Coronary artery (tissue), 2 donors: ENCODE measurements around the gene SS18L1.

Source experiments
- DNase-seq: peaks from one replicate; pipeline ENCODE4 v3.0.0-alpha.2; 2017; ENCODE audit warnings: low spot score
- H3K27ac ChIP-seq, 2 donors: fragments of 200-600 bp; sonication (generic); one replicate each; pipeline ENCODE4 v1.5.1; 2016 to 2019
- H3K4me3 ChIP-seq: fragments of 200-600 bp; sonication (generic); 2 replicates; pipeline ENCODE4 v1.5.1; 2016; ENCODE audit warnings: mild to moderate bottlenecking, moderate library complexity
- CTCF ChIP-seq: fragments of 200-600 bp; sonication (generic); IDR thresholded peaks from one replicate; pipeline ENCODE4 v1.5.1; 2019; ENCODE audit warnings: antibody characterized with exemption

SS18L1 gene

GRCh38 chr20:62167474-62167873 lies 23.9 kb downstream of the SS18L1 start:
- no peak overlapping the region for H3K27ac ChIP-seq
- DNase-seq: no peak
- H3K4me3 ChIP-seq: no peak overlapping the region
- no peak for TF ChIP-seq CTCF

GRCh38 chr20:62168061-62168460 lies 24.5 kb downstream of the SS18L1 start:
- Histone ChIP-seq H3K4me3 (no peak overlapping the region), H3K27ac (no peak overlapping the region)
- no peak for TF ChIP-seq CTCF
- no peak for DNase-seq

GRCh38 chr20:62168890-62169435 lies 25.4 kb downstream of the SS18L1 start:
- TF ChIP-seq CTCF: no peak
- DNase-seq: no peak

GRCh38 chr20:62170536-62170935 lies 27.0 kb downstream of the SS18L1 start:
- no peak for DNase-seq
- TF ChIP-seq CTCF: no peak
- no peak overlapping the region for H3K4me3 ChIP-seq
- no peak overlapping the region for H3K27ac ChIP-seq

More at GRCh38 chr20:62168890-62169435, 25.4 kb downstream of the SS18L1 start:
- Histone ChIP-seq H3K27ac (no peak overlapping the region), H3K4me3 (no peak overlapping the region)

GRCh38 chr20:62171245-62171644 lies 27.7 kb downstream of the SS18L1 start:
- Histone ChIP-seq H3K27ac (no peak overlapping the region), H3K4me3 (no peak overlapping the region)
- no peak for TF ChIP-seq CTCF
- no peak for DNase-seq

GRCh38 chr20:62172666-62173065 lies 29.1 kb downstream of the SS18L1 start:
- TF ChIP-seq CTCF: no peak
- no peak overlapping the region for H3K27ac ChIP-seq
- no peak overlapping the region for H3K4me3 ChIP-seq
- DNase-seq: no peak

- TF ChIP-seq CTCF: no peak
- no peak for DNase-seq
- Histone ChIP-seq H3K4me3 (no peak overlapping the region), H3K27ac (no peak overlapping the region)
Measured at GRCh38 chr20:62174021-62174804, 30.6 kb downstream of the SS18L1 start.
